Gastroesophageal sphincter (tissue), 3 donors: ENCODE results near the gene ACCSL.

Source experiments
- CTCF ChIP-seq, 4 experiments: fragments of 200-600 bp in 2 of 4; fragments of 450-650 bp in 2 of 4; sonication (generic) in 1 of 4; IDR thresholded peaks; one replicate each; pipeline ENCODE4 v1.5.1; 2017 to 2019; ENCODE audit warnings: antibody characterized with exemption in 4 of 4, mild to moderate bottlenecking in 2 of 4, moderate library complexity in 2 of 4
- EP300 ChIP-seq: sonication (generic); formaldehyde crosslinking; IDR thresholded peaks from one replicate; pipeline ENCODE4 v1.6.1; 2017; ENCODE audit warnings: antibody characterized with exemption, mild to moderate bottlenecking
- POLR2A ChIP-seq, 2 donors: fragments of 450-650 bp; IDR thresholded peaks; one replicate each; pipeline ENCODE4 v1.6.1; 2017; ENCODE audit warnings: antibody characterized with exemption in 2 of 2, mild to moderate bottlenecking in 2 of 2, moderate library complexity in 1 of 2
- POLR2AphosphoS5 ChIP-seq: sonication (generic); formaldehyde crosslinking; IDR thresholded peaks from one replicate; pipeline ENCODE4 v1.6.1; 2017; ENCODE audit warnings: antibody characterized with exemption

GRCh38 chr11:44090539-44090938 is 42.8 kb downstream of the ACCSL start:
- TF ChIP-seq CTCF (IDR thresholded peaks at IDR 0.05) = no peak
- no peak for TF ChIP-seq POLR2A (IDR thresholded peaks at IDR 0.05)
- TF ChIP-seq EP300 = no peak
- TF ChIP-seq POLR2AphosphoS5 = no peak
